HL-60 (cell line): Measurements from ENCODE around the gene C15orf61.

Experiments
- DNase-seq, 2 experiments: peaks; one replicate each; pipeline ENCODE4 v3.0.0-alpha.2; 2010 to 2020; ENCODE audit warnings: low read depth in 1 of 2, low spot score in 1 of 2
- H3K27ac ChIP-seq: fragments of 250-450 bp; sonication (Bioruptor Pico); replicated peaks from 2 replicates; pipeline ENCODE4 v1.5.1; 2020; ENCODE audit warnings: mild to moderate bottlenecking, moderate library complexity
- H3K27me3 ChIP-seq: fragments of 250-450 bp; sonication (Bioruptor Pico); 2 replicates; pipeline ENCODE4 v1.5.1; 2021; ENCODE audit warnings: mild to moderate bottlenecking, moderate library complexity; ENCODE audit not compliant: insufficient read depth, poor library complexity, severe bottlenecking
- H3K4me3 ChIP-seq: replicated peaks from 2 replicates; pipeline ENCODE4 v1.5.1; 2011; ENCODE audit warnings: mild to moderate bottlenecking, control low read depth, low read length; ENCODE audit not compliant: insufficient read depth
- GABPA ChIP-seq: IDR thresholded peaks from 2 replicates; pipeline ENCODE4 v1.6.1; 2012; ENCODE audit warnings: low read depth
- POLR2AphosphoS5 ChIP-seq: IDR thresholded peaks from 2 replicates; pipeline ENCODE4 v1.6.1; 2012; ENCODE audit warnings: low read depth
- SPI1 ChIP-seq: IDR thresholded peaks from 2 replicates; pipeline ENCODE4 v1.6.1; 2012; ENCODE audit warnings: low read depth, mild to moderate bottlenecking, borderline replicate concordance
- TF ChIP-seq, protein P1 (sequence below): IDR thresholded peaks from 2 replicates; pipeline ENCODE4 v1.6.1; 2012; ENCODE audit warnings: low read depth; ENCODE audit not compliant: insufficient replicate concordance
- TF ChIP-seq, protein P2 (sequence below): IDR thresholded peaks from one replicate; pipeline ENCODE4 v1.5.1; 2011; ENCODE audit warnings: low read length, control low read depth, inconsistent platforms; ENCODE audit not compliant: insufficient read depth

Gene C15orf61

DNA sequence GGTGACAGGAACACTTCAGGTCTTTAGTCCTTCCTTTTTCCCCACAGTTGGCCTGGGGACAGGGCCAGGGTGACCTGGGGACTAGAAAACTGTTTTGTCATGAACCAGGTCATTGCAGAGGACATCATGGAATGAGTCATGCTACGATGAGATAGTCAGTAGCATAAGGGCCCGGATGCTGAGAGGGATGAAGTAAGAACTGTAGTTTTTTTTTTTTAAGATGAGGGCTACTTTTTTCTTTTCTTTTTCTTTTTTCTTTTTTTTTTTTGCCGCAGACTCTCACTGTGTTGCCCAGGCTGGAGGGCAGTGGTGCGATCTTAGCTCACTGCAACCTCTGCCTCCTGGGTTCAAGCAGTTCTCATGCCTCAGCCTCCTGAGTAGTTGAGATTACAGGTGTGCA lies 29.6 kb downstream of the C15orf61 start:
- H3K4me3 ChIP-seq: no peak overlapping the region
- no peak overlapping the region for H3K27ac ChIP-seq
- TF ChIP-seq POLR2AphosphoS5: no peak
- TF ChIP-seq, protein P1, sequence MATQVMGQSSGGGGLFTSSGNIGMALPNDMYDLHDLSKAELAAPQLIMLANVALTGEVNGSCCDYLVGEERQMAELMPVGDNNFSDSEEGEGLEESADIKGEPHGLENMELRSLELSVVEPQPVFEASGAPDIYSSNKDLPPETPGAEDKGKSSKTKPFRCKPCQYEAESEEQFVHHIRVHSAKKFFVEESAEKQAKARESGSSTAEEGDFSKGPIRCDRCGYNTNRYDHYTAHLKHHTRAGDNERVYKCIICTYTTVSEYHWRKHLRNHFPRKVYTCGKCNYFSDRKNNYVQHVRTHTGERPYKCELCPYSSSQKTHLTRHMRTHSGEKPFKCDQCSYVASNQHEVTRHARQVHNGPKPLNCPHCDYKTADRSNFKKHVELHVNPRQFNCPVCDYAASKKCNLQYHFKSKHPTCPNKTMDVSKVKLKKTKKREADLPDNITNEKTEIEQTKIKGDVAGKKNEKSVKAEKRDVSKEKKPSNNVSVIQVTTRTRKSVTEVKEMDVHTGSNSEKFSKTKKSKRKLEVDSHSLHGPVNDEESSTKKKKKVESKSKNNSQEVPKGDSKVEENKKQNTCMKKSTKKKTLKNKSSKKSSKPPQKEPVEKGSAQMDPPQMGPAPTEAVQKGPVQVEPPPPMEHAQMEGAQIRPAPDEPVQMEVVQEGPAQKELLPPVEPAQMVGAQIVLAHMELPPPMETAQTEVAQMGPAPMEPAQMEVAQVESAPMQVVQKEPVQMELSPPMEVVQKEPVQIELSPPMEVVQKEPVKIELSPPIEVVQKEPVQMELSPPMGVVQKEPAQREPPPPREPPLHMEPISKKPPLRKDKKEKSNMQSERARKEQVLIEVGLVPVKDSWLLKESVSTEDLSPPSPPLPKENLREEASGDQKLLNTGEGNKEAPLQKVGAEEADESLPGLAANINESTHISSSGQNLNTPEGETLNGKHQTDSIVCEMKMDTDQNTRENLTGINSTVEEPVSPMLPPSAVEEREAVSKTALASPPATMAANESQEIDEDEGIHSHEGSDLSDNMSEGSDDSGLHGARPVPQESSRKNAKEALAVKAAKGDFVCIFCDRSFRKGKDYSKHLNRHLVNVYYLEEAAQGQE: no peak
- TF ChIP-seq GABPA: no peak
- TF ChIP-seq, protein P2, sequence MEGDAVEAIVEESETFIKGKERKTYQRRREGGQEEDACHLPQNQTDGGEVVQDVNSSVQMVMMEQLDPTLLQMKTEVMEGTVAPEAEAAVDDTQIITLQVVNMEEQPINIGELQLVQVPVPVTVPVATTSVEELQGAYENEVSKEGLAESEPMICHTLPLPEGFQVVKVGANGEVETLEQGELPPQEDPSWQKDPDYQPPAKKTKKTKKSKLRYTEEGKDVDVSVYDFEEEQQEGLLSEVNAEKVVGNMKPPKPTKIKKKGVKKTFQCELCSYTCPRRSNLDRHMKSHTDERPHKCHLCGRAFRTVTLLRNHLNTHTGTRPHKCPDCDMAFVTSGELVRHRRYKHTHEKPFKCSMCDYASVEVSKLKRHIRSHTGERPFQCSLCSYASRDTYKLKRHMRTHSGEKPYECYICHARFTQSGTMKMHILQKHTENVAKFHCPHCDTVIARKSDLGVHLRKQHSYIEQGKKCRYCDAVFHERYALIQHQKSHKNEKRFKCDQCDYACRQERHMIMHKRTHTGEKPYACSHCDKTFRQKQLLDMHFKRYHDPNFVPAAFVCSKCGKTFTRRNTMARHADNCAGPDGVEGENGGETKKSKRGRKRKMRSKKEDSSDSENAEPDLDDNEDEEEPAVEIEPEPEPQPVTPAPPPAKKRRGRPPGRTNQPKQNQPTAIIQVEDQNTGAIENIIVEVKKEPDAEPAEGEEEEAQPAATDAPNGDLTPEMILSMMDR: no peak
- no peak for TF ChIP-seq SPI1
- no peak for DNase-seq
- no peaks in the 10 kb centered on the region for H3K27me3 ChIP-seq

DNA sequence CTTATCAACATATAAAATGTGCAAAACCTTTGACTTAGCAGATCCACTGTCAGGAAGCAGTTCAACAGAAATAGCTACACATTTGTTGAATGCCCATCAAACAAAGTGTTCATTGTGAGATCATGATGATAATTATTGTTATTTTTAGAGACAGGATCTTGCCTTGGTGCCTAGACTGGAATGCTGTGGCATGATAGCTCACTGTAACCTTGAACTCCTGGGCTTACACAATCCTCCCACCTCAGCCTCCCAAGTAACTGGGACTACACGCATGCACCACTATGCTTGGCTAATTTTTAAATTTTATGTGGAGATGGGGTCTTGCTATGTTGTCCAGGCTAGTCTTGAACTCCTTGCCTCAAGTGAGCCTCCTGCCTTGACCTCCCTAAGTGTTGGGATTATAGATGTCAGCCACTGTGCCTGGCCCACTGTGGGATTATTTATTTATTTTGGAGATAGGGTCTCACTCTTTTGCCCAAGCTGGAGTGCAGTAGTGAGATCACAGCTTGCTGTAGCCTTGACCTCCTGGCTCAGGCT lies 30.3 kb downstream of the C15orf61 start:
- Histone ChIP-seq H3K4me3 (no peak overlapping the region), H3K27me3 (no peaks in the 10 kb centered on the region), H3K27ac (no peak overlapping the region)
- DNase-seq: no peak
- TF ChIP-seq, protein P2: no peak
- TF ChIP-seq SPI1 (no peak), POLR2AphosphoS5 (no peak)
- TF ChIP-seq, protein P1: no peak

DNA sequence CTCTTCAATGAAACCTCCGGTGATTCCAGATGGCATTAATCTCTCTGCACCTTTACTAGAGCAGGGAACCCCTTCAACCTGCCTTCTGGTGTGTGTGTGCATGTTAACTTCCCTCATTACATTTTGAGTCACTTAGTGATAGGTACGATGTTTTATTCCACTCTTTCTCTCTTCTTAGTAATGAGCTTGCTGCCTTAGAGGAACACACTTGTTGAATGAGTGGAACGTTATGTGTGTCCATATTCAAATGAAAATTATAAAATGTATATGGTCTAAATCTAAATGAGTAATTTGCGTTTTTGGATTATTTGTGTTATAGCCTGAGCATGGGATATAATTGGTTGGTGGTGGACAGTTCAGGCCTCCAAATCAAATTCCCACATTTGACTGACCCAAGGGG lies 33.6 kb downstream of the C15orf61 start:
- H3K27me3 ChIP-seq: no peaks in the 10 kb centered on the region
- no peak for DNase-seq
- no peak overlapping the region for H3K4me3 ChIP-seq
- H3K27ac ChIP-seq: no peak overlapping the region
- TF ChIP-seq GABPA (no peak), POLR2AphosphoS5 (no peak)
- TF ChIP-seq, protein P1: no peak
